HS-27A (cell line): ENCODE data around the gene FRYL.

ENCODE experiments used
- DNase-seq: peaks from one replicate; pipeline ENCODE4 v3.0.0-alpha.2; 2012; ENCODE audit warnings: low read depth, missing footprints

FRYL gene

GRCh38 chr4:48604041-48604440 lies 176.0 kb downstream of the FRYL start:
- no peak for DNase-seq

DNA sequence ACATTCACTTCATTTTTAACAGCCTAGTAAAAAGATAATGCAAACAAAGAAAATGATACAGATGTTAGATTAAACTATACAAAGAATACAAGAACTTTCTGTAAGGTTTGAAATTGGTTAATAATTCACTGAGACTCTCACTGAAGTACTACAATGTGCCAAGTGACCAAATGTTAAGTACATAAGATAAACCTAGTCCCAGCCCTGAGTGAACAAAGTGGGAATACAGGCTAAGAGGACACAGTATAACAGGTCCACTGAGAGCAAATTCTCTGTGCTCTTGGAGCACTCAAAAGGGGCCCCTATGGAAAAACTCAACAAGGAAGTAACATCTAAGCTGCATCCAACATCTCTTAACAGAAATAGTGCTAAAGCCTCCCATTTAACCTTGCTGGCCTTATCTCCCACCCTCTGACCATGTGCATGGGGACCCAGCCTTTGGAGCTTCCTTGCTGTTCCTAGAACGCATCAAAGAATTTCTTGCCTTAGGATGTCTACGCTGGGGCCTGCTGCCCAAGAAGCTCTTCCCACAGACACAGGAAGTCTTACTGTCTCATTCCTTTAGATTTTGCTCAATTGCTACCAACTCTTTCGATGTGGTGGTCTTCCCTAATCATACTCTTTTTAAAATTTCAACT lies 176.6 kb downstream of the FRYL start:
- no peak for DNase-seq

- DNase-seq, result no peak
Observed at GRCh38 chr4:48602763-48603162, 177.3 kb downstream of the FRYL start.

DNA sequence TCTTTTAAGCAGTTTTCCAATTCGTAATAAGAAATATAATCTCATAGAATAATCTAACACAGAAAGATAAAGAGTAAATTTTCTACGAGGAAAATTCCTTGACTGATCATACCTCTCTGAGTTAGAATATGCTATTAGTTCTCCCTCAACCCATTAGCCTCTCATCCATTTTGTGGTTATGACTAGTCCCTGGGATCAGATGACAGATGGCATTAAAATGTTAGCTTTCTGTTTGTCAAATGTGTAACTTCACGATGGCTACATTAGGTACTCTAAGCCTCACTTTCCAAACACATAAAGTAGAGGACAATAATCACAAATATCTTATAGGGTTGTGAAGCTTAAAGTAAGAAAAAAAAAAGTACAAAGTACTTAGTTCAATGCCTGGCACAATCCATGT lies 177.9 kb downstream of the FRYL start:
- peak; percentile 54 for DNase-seq

GRCh38 chr4:48596336-48596735 lies 183.7 kb downstream of the FRYL start:
- no peak for DNase-seq

GRCh38 chr4:48594180-48594579 lies 185.9 kb downstream of the FRYL start:
- no peak for DNase-seq

DNA sequence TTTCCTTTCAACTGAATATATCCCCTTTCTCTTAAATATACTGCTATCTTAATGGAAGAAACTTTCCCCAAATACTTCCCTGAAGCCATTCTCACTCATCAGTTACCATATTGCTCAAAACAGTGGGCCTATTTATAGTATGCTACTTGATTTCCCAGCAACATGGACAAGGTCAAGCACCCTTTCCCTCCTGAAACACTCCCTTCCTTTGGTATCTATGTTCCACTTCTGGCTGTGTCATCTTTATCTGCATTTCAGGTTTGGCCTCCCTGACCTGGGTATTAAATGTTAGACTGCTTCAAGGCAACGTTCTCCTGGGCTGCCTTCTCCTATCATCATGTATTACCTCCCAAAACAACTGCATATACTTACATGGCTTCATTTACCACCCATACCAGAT lies 188.7 kb downstream of the FRYL start:
- no peak for DNase-seq

GRCh38 chr4:48590884-48591283 lies 189.2 kb downstream of the FRYL start:
- no peak for DNase-seq

DNA sequence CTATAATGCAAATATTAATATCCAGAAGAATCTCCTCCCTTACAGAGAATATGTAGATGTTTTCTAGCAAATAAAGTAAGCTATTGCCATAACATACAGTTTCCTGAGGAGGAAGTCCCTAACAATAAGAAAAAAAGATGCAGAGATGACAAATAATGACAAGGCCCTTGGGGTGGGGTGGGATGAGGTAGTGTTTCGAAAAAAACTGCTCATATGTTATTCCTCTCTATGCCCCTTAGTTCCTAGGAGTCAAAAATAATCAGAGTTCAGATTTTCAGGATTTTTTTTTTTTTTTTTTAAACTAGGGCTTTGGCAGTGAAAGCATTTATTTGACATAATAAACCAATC lies 191.0 kb downstream of the FRYL start:
- no peak for DNase-seq

- no peak for DNase-seq
Observed at GRCh38 chr4:48588230-48589097, 191.6 kb downstream of the FRYL start.

GRCh38 chr4:48585401-48585800 lies 194.7 kb downstream of the FRYL start:
- no peak for DNase-seq

DNA sequence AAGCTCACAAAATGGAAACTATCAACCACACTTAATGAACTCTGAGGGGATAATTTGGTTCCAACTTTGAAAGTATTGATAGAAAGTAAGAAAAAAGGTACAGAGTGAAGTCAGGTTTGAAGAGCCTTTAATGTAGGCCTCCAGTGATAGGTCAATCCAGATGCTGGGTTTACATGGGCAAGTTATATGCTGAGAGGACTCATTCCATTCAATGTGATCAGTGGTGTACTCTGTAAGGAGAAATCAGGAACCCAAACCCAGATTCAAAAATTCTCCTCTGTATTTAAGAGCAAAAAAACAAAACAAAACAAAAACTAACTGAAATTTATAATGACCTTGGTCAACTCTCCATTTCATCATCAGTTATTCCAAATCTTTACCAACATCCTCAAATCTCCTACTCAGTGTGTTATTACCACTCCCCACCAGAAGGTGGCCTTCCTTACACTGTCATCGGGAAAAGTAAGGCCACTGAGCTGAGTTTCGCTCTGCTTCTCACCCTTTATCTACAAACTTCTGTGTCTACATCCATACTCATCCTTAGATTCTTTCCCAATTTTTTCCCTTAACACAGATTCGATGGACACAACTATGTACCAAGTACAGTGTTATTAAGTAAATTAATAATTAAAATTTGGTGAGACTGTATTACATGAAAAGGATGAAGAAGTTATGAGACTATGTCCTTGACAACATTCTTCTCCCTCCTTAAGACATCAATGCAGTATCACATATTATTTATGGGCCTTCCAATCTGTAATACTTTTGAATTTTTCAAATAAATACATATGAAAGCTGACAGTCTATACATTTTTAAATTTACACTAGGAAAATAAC lies 201.7 kb downstream of the FRYL start:
- peak; percentile 43 for DNase-seq

DNA sequence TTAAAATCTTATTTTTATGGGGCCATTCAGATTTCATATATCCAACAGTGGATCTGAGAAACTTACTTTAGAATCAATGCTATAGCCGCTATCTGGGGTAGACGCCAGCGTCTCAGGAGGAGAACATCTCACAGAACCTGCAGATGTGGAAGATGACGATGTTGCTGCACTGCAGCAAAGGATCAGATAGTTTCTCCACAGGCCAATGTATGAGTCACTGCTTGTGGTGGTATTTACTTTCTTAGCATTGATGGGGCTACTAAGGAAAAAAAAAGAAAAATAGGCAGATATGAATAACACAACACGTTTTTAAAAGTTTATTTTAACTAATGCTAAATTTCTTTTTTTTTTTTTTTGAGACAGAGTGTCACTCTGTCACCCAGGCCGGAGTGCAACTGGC lies 204.1 kb downstream of the FRYL start:
- no peak for DNase-seq

- no peak for DNase-seq
Observed at GRCh38 chr4:48571471-48571870, 208.6 kb downstream of the FRYL start.

- peak; percentile 41 for DNase-seq
Observed at GRCh38 chr4:48570646-48571220, 209.3 kb downstream of the FRYL start.

- DNase-seq, result no peak
Observed at GRCh38 chr4:48566034-48566384, 214.1 kb downstream of the FRYL start.

DNA sequence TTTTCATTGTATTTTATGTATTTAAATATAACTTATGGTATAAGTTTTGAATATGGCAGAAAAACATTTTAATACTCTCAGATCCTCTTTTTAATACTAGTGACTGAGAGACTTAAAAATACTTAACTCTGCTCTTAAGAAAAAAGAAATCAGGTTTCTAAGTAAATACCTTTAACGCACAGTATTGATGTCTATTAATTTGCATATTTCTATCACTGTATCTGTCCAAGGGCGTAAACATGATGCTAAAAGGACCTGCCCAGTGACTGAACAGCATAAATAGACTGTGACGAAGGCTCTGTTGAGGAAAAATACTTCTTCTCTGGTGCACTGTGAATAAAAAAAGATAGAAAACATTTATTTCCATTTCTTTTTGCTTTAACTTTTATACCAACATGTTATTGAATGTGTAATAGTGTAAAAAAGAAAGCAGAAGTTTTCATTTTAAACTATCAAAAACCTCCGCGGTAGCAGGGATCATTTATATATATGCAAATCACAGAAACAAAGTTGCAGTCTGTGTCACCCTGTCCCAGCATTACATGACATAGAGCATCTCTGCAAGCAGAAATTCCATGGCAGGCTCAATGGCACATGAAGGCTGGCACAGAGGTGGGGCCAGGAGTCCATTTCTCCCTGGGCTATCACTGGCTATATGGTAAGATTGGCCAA lies 214.6 kb downstream of the FRYL start:
- DNase-seq, result no peak

- DNase-seq, result no peak
Observed at GRCh38 chr4:48564151-48564550, 215.9 kb downstream of the FRYL start.

GRCh38 chr4:48558819-48559218 lies 221.3 kb downstream of the FRYL start:
- no peak for DNase-seq

- no peak for DNase-seq
Observed at GRCh38 chr4:48558026-48558425, 222.1 kb downstream of the FRYL start.

- DNase-seq, result no peak
Observed at GRCh38 chr4:48557478-48557877, 222.6 kb downstream of the FRYL start.

DNA sequence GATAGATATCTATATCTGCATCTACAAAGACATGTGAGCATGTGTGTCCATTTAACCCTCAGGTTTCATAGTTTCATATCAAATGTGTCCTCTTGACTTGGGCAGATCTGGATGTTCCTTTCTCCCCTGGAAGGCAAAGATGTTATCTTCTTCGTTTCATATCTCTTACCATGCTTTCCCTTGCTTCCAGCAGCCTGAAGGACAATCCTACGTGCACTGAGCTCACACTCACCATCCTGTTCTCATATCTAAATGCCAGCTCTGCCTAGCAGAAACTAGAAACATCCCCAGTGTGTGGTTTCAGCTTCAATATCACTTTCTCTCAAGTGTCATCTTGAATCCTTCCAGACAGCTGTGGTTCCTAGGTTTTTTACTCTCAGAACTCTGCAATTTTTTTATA lies 223.8 kb downstream of the FRYL start:
- no peak for DNase-seq
